Aorta (tissue), 5 donors: ENCODE measurements around the gene ATP5ME. TPM values are rescaled to one million over a fixed set of nuclear protein-coding genes. Genes with fewer than 3 reads are reported as not detected.
"Not testable (repeated sequence)": the region's sequence is repeated elsewhere in the genome, so short reads cannot be mapped to it uniquely, and the experiment has no call there.

Experiments used
- ATAC-seq: fragments of 200-7000 bp; cut with Tn5 transposase; one replicate; pipeline ENCODE4 v1.9.1; 2022; ENCODE audit warnings: moderate library complexity; ENCODE audit not compliant: low FRiP score
- DNase-seq, 2 donors: peaks; one replicate each; pipeline ENCODE4 v3.0.0-alpha.2; 2020
- H3K27ac ChIP-seq, 2 donors: one replicate each; pipeline ENCODE4 v1.5.1; 2013; ENCODE audit warnings: low read length in 2 of 2, mild to moderate bottlenecking in 2 of 2, moderate library complexity in 2 of 2, control low read depth in 1 of 2, inconsistent platforms in 1 of 2, low read depth in 1 of 2
- H3K27me3 ChIP-seq, 2 donors: one replicate each; pipeline ENCODE4 v1.6.1; 2013; ENCODE audit warnings: control low read depth in 1 of 2, low read length in 1 of 2, mild to moderate bottlenecking in 1 of 2, moderate library complexity in 1 of 2; ENCODE audit not compliant: insufficient read depth in 2 of 2, control insufficient read depth in 1 of 2
- H3K36me3 ChIP-seq, 2 donors: one replicate each; pipeline ENCODE4 v1.6.1; 2013; ENCODE audit warnings: control low read depth in 1 of 2, low read length in 1 of 2, mild to moderate bottlenecking in 1 of 2; ENCODE audit not compliant: insufficient read depth in 2 of 2, control insufficient read depth in 1 of 2
- H3K4me1 ChIP-seq, 2 donors: one replicate each; pipeline ENCODE4 v1.6.1; 2013; ENCODE audit warnings: low read length in 2 of 2, control low read depth in 1 of 2, mild to moderate bottlenecking in 1 of 2, moderate library complexity in 1 of 2; ENCODE audit not compliant: insufficient read depth in 2 of 2, control insufficient read depth in 1 of 2
- H3K4me3 ChIP-seq, 2 donors: one replicate each; pipeline ENCODE4 v1.5.1; 2013; ENCODE audit warnings: low read length in 2 of 2, control low read depth in 1 of 2, mild to moderate bottlenecking in 1 of 2
- H3K9me3 ChIP-seq: one replicate; pipeline ENCODE4 v1.6.1; 2013; ENCODE audit warnings: mild to moderate bottlenecking, low read length; ENCODE audit not compliant: control insufficient read depth
- WGBS, 2 donors: extraction: QIAGEN DNeasy Blood & Tissue Kit; methylation state at CpG; one replicate each; pipeline ENCODE4 v1.1.7; 2013; 5-methylcytosine and 5-hydroxymethylcytosine counted together
- intact Hi-C, 2 donors: fragments of 100-400 bp; cut with DNase I; formaldehyde crosslinking; loops; one replicate each; pipeline versions ENCODE4 v1.14.2 to v1.15.0; 2022
- polyA plus RNA-seq, 2 donors: library from polyadenylated mRNA; stranded (reverse); fragments of 200-250 nt; gene quantifications; one replicate each; pipeline ENCODE4 v1.2.3, GENCODE V29; 2013
- total RNA-seq, 2 donors: library from RNA; stranded (reverse); fragmentation: NEBNext Ultra II Directional; extraction: Animal tissue kit (Norgen Biotek cat#: 25700); gene quantifications; one replicate each; pipeline ENCODE4 v1.2.1, GENCODE V29; 2021
- donor health status: healthy with polysubstance abuse.
- donor health status: Bipolar disorder and iron deficiency.
- donor health status: DM: no; HTN: no; CAD: no.
- donor health status: DM: no; HTN: no; CAD: no.
- donor health status: DM: yes; HTN: yes; CAD: no.

Gene ATP5ME
- total and polyA plus RNA-seq, 4 donors: 152 to 599 (median 327) TPM

DNA sequence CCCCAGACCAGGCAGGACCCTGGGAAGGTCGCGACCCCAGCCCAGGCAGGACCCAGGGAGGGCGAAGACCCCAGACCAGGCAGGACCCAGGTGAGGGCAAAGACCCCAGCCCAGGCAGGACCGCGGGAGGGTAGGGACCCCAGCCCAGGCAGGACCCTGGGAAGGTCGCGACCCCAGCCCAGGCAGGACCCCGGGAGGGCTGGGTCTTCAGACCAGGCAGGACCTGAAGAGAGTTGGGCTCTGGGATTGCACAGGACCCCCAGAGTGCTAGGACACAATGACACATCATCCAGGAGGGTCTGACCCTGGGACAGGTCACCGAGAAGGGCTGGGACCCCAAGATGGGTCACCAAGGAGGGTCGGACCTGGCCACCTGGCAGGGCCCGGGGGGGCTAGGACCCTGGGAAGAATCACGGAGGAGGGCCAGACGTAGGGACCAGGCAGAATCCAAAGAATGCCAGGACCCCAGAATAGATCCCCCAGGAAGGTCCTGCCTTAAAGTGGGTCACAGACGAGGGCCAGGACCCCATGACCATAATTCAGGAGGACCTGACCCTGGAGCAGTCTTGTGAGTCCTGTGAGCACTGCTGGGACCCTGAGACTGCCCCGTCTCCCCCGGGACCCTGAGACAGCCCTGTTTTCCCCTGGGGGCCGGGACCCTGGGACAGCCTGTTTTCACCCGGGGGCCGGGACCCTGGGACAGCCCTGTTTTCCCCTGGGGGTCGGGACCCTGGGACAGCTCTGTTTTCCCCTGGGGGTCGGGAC, 32.9 kb upstream of the ATP5ME start:
- Histone ChIP-seq H3K4me1 (no peaks in the 10 kb centered on the region), H3K36me3 (no peaks in the 10 kb centered on the region), H3K9me3 (no peaks in the 10 kb centered on the region), H3K27me3 (no peaks in the 10 kb centered on the region), H3K4me3 (no peak overlapping the region), H3K27ac (no peak overlapping the region)
- ATAC-seq (no peak), DNase-seq (no peak)
- WGBS, 2 donors: 48 to 51% methylated on average over 20 to 21 of the region's 21 CpGs
- intact Hi-C loops: loop anchor here in 1 of 2 donors (10.0 kb wide), 1 partner anchor 78 kb away; no protein-coding TSS in a partner anchor

- H3K36me3 ChIP-seq, H3K9me3 ChIP-seq, DNase-seq, H3K27ac ChIP-seq, H3K27me3 ChIP-seq, ATAC-seq, H3K4me1 ChIP-seq: not testable (repeated sequence)
- intact Hi-C loops: loop anchor here in 1 of 2 donors (10.0 kb wide), 1 partner anchor 79 kb away; no protein-coding TSS in a partner anchor
- WGBS, 2 donors: 2 to 4% methylated on average over 21 of the region's 21 CpGs
- H3K4me3 ChIP-seq: peak overlapping the region; percentile 74 to 86
Observed at GRCh38 chr4:706083-706633, 32.1 kb upstream of the ATP5ME start.

- Histone ChIP-seq H3K4me3 (peak within 1 kb of the TSS; percentile 74 to 86), H3K9me3 (no peaks in the 10 kb centered on the region), H3K27me3 (no peaks in the 10 kb centered on the region), H3K27ac (no peak within 1 kb of the TSS), H3K4me1 (no peaks in the 10 kb centered on the region), H3K36me3 (no peaks in the 10 kb centered on the region)
- ATAC-seq (peak; percentile 97), DNase-seq (peak; percentile 98 to 100)
- 2 to 3% methylated on average over 77 to 82 of the region's 82 CpGs for WGBS, 2 donors
- intact Hi-C loops: loop anchor here in 1 of 2 donors (10.0 kb wide), 1 partner anchor 79 kb away; no protein-coding TSS in a partner anchor
Observed at GRCh38 chr4:705278-706082, 31.4 kb upstream of the ATP5ME start, which contains the start of gene PCGF3. PCGF3 (plus strand) TSS chr4:705832; CDS start chr4:733681, 27,849 bp downstream.

DNA sequence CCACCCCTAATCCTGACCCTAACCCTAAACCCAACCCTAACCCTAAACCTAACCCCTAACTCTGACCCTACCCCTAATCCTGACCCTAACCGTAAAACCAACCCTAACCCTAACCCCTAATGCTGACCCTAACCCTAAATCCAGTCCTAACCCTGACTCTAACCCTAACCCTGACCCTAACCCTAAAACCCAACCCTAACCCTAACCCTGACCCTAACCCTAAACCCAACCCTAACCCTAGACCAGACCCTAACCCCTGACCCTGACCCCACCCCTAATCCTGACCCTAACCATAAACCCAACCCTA, 30.8 kb upstream of the ATP5ME start:
- Histone ChIP-seq H3K4me3 (no peak overlapping the region), H3K9me3 (no peaks in the 10 kb centered on the region), H3K4me1 (no peaks in the 10 kb centered on the region), H3K27ac (no peak overlapping the region), H3K36me3 (no peaks in the 10 kb centered on the region), H3K27me3 (no peaks in the 10 kb centered on the region)
- ATAC-seq: no peak
- intact Hi-C loops: loop anchor here in 1 of 2 donors (10.0 kb wide), 1 partner anchor 80 kb away; no protein-coding TSS in a partner anchor
- 95 to 100% methylated on average over 1 of the region's 1 CpG for WGBS, 2 donors
- no peak for DNase-seq

- intact Hi-C loops: loop anchor here in 1 of 2 donors (10.0 kb wide), 1 partner anchor 80 kb away; no protein-coding TSS in a partner anchor
- no peak overlapping the region for H3K27ac ChIP-seq
- 92 to 93% methylated on average over 45 to 46 of the region's 46 CpGs for WGBS, 2 donors
- no peaks in the 10 kb centered on the region for H3K9me3 ChIP-seq
- no peaks in the 10 kb centered on the region for H3K27me3 ChIP-seq
- H3K4me3 ChIP-seq: no peak overlapping the region
- no peaks in the 10 kb centered on the region for H3K36me3 ChIP-seq
- ATAC-seq: no peak
- no peaks in the 10 kb centered on the region for H3K4me1 ChIP-seq
- DNase-seq: peak in 1 of 2 donors; percentile 76
Observed at GRCh38 chr4:704198-704891, 30.3 kb upstream of the ATP5ME start.

DNA sequence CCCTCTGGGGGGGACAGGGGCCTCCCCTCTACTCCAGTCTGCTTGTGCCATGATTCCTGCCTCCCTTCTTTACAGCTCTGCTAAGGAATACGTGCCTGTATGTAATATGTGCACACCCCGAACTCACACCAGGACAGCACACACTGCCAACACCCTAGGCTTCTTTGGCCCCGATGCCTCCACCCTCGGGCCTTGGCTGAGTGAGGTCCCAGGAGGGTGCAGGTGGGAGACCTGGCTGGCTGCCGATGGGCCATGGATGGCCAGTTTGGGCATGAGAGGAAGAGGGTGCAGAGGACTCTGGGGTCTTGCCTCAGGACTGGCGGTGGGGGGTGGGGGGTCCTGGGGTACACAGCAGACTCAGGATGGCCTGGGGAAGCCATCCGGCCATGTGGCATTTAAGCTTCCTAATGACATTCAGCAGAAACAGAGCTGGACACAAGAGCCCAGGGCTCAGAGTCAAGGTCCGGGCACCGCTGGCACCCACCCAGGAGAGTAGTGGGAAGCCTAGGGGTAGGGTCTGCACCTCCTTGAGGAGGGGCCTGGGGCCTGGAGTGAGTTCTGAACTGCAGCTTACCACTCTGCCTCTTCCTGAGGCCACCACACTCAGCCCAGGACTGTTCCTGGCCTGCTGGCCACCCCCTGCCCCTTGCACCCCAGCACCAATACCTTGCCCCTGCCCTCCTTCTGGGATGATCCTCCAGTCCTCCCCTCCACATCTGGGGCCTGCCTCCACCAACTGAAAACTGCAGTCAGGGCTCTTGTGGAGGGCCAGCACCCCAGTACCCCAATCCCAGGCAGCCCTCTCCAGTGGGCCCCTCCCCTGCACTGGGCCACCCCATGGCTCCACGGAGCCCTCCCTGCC, 29.5 kb upstream of the ATP5ME start:
- DNase-seq: no peak

DNA sequence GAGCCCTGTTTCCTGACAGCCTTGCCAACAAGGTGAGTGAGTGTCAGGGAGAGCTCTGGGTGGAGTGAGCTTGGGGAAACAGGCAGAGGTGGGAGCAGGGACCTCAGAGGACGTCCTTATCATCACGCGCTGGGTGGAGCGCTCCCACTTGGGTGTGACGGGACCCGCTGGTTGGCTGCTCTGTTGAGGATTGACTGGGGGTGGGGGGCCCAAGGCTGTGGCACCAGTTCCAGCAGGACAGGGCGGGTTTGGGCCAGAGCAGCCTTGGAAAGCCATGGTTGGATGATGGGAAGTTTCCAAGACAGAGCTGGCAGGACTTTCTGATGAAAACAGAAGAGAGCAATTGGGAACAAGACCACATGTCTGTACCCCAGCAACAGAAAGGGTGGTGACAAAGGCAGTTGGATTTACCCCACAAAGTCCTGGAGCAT, 28.6 kb upstream of the ATP5ME start:
- Histone ChIP-seq H3K27ac (no peak overlapping the region), H3K4me1 (no peaks in the 10 kb centered on the region), H3K9me3 (no peaks in the 10 kb centered on the region), H3K27me3 (no peaks in the 10 kb centered on the region), H3K4me3 (no peak overlapping the region), H3K36me3 (no peaks in the 10 kb centered on the region)
- ATAC-seq: no peak
- WGBS, 2 donors: 81 to 83% methylated on average over 7 of the region's 7 CpGs
- intact Hi-C loops: loop anchor here in 1 of 2 donors (10.0 kb wide), 1 partner anchor 82 kb away; no protein-coding TSS in a partner anchor
- no peak for DNase-seq

More for the DNA sequence above, 29.5 kb upstream of the ATP5ME start:
- WGBS, 2 donors: 78 to 82% methylated on average over 10 of the region's 10 CpGs
- Histone ChIP-seq H3K27me3 (no peaks in the 10 kb centered on the region), H3K4me1 (no peaks in the 10 kb centered on the region), H3K9me3 (no peaks in the 10 kb centered on the region), H3K27ac (no peak overlapping the region), H3K36me3 (no peaks in the 10 kb centered on the region), H3K4me3 (no peak overlapping the region)
- intact Hi-C loops: loop anchor here in 1 of 2 donors (10.0 kb wide), 1 partner anchor 81 kb away; no protein-coding TSS in a partner anchor
- ATAC-seq: no peak
